ELR (cell line): Measurements from ENCODE around the gene DLL3.
A peak's percentile ranks its signal among the peaks of the same experiment; 100 is the strongest.
"Not testable (repeated sequence)": the region's sequence is repeated elsewhere in the genome, so short reads cannot be mapped to it uniquely, and the experiment has no call there.

Experiments
- DNase-seq: peaks from one replicate; pipeline ENCODE4 v3.0.0-alpha.2; 2015; ENCODE audit warnings: low read depth

The DLL3 gene, protein sequence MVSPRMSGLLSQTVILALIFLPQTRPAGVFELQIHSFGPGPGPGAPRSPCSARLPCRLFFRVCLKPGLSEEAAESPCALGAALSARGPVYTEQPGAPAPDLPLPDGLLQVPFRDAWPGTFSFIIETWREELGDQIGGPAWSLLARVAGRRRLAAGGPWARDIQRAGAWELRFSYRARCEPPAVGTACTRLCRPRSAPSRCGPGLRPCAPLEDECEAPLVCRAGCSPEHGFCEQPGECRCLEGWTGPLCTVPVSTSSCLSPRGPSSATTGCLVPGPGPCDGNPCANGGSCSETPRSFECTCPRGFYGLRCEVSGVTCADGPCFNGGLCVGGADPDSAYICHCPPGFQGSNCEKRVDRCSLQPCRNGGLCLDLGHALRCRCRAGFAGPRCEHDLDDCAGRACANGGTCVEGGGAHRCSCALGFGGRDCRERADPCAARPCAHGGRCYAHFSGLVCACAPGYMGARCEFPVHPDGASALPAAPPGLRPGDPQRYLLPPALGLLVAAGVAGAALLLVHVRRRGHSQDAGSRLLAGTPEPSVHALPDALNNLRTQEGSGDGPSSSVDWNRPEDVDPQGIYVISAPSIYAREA

DNA sequence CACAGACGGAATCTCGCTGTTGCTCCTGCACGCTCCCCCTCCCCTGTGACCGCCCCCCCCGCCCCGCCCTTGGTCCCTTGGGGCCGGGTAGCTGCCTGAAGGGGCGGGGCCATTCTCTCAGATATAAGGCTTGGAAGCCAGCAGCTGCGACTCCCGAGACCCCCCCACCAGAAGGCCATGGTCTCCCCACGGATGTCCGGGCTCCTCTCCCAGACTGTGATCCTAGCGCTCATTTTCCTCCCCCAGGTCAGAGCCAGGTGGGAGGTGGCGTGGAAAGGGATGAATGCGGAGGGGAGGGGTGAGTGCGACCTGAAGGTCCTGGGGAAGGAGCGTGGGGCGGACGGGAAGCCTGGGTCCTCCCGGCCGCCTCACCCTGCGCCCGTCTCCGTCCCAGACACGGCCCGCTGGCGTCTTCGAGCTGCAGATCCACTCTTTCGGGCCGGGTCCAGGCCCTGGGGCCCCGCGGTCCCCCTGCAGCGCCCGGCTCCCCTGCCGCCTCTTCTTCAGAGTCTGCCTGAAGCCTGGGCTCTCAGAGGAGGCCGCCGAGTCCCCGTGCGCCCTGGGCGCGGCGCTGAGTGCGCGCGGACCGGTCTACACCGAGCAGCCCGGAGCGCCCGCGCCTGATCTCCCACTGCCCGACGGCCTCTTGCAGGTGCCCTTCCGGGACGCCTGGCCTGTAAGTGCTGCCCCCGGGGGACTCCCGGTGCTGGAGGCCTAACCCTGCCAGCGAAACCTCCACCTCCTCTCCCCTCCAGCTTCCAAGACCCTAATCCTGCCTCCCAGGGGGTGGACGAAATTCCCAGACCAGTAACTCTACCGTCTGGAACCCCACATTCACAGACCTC, at the start of gene DLL3:
Gene DLL3 (plus strand): TSS at position 150 of the 845 bp plus-strand sequence. CDS start 28 bp downstream, at position 178.
- DNase-seq, result no peak

DNA sequence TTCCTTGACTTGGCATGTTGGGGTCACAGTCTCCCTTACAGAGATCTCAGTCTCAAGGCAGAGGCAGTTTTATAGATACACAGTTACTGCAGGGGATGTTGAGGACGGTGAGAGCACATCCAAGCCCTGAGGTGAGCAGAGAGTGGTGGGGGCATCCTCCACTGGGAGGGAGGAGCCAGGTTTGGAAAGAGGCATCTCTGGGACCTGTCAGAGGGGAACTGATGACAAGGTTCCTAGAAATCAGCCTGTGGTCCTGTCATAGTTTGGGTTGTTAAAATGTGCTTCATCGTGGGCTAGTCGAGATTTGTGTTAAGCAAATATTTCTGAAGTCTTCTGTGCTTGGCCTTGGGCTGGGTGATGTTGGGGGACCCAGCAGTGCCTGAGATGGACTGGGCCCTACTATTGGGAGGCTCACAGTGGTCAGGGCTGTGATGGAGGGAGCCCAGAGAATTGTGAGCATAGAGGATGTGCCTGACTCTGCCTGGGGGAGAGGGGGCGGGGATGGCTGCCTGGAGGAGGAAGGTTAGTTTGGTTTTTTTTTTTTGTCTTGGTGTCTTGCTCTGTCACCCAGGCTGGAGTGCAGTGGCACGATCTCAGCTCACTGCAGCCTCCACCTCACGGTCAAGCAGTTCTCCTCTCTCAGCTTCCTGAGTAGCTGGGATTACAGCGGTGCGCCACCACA, 49.5 kb upstream of the DLL3 start:
- DNase-seq, result no peak

DNA sequence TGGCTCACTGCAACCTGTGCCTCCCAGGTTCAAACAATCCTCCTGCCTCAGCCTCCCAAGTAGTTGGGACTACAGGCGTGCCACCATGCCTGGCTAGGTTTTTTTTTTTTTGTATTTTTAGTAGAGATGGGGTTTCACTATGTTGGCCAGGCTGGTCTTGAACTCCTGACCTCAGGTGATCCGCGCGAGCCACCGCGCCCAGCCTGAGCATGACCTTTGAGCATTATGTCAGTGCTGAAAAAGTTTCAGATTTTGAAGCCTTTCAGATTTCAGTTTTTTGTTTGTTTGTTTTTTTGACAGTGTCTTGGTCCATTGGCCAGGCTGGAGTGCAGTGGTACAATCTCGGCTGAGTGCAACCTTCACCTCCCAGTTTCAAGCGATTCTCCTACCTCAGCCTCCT, 47.5 kb upstream of the DLL3 start:
- not testable (repeated sequence) for DNase-seq

DNA sequence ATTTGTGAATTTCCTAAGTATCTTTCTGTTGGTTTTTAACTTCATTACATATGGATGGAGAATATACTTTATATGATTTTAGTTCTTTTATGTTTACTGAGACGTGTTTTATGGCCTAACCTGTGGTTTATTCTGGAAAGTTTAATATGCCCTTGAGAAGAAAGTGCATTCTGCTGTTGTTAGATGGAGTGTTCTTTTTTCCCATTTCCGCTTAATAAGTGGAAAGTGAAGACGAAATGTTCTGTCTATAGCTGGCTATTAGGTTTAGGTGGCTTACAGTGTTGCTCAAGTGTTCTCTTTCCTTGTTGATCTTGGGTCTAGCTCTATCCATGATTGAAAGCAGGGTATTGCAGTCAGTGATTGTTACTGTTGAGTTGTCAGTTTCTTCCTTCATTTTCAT, 35.3 kb upstream of the DLL3 start:
- no peak for DNase-seq

DNA sequence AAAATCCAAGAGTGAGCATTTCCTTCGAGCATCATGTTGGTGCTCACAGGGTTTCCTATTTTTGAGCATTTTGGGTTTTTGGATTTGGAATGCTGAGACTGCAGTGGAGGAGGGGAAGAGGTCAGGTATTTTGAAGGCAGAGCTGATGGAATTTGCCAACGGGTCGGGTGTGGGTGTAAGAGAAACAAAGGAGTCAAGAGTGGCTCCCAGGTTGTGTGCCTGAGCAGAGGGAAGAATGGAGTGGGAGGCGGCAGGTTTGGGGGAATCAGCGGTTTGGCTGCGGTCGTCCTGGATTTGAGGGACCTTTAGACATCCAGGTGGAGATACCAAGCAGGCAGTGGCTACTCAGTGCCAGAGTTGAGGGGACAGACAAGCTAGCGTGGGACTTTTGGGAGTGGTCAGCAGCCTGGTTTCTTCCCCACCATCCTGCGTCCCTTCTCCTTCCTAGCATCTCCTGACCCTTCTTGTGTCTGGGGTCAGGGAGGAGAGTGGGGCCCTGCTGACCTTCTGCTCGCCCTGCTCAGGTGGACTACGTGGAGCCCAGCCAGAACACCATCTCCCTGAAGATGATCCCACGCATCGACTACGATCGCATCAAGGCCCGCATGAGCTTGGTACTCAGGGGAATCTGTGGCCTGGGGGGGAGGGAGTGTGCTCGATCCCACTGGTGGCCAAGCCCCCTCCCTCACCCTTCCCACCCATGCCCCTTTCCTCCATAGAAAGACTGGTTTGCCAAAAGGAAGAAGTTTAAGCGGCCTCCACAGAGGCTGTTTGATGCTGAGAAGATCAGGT, 32.6 kb upstream of the DLL3 start:
- DNase-seq, result no peak

DNA sequence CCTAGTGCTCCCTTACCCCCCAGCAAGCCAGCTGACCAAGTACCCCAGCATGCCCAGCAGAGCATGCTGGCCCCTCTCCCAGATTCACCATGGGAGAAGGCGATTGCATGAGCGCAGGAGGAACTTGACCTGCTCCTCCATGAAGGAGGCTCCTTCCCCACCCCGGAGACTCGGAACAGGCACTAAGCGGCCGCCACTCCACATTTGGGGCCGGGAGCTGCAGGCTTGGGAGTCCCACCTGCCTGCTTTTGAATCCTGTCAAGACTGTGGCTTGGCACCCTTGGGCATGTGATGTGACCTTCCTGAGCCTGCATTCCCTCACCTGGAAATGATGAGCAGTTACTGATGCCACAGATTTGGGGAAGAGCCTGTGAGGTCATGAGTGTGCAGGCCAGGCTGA, 30.8 kb upstream of the DLL3 start:
- DNase-seq, result no peak

DNA sequence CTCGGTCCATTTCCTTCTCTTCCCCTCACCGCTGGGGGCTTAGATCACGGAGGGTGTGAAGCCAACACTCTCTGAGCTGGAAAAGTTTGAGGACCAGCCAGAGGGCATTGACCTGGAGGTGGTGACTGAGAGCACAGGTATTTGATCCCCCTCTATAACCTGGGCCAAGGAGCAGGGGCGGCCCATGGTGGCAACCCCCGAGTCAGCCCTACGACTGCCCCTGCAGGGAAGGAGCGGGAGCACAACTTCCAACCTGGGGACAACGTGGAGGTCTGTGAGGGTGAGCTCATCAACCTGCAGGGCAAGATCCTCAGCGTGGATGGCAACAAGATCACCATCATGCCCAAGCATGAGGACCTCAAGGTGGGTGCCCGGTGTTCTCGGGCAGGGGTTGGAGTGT, 29.7 kb upstream of the DLL3 start:
- DNase-seq, result no peak

DNA sequence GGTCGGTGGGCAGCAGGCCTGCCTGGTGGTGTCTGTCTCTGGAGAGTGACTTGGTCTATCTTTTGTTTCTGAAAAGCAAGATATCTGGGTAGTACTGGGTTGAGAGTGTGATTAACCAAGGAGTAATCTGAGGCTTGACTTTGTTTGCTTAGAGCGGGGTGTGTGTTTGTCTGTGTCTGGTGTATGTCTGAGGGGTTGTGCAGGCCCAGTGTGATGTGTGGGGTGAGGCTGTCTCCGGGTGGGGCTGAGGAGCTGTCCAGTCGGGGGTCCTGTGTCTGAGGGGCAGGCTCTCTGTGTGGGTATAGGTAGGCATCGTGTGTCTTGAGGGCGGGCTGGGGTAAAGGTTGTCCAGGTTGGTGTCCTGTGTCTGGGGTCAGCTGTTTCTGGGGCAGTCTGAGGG, 29.2 kb upstream of the DLL3 start:
- DNase-seq, result no peak

DNA sequence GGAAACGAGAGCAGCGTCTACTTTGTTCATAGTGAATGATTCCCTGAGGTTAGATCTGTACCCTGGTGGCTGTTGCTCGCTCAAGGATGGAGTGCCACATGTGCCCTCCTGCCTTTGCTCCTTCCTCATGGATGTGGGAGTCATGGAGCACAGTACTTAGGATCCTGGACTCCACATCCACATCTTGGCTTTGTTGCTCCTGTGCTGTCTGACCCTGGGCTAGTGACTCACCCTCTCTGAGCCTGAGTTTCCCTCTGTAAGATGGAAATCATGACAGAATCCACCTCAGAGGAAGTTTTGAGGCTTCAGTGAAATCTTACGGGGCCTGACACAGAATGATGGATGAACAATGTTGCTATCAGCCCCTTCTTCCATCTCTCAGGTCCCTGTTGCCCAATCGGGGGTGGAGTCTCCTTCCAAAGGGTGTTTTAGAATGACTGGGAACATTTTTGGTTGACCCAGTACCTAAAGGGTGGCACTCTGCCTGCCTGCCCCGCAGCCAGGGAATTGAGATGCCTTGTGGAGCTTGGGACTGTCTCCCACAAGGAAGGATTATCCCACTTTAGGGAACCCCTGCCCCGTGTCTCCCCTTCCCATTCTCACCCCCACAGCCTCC, 27.9 kb upstream of the DLL3 start:
- DNase-seq, result peak; percentile 51

DNA sequence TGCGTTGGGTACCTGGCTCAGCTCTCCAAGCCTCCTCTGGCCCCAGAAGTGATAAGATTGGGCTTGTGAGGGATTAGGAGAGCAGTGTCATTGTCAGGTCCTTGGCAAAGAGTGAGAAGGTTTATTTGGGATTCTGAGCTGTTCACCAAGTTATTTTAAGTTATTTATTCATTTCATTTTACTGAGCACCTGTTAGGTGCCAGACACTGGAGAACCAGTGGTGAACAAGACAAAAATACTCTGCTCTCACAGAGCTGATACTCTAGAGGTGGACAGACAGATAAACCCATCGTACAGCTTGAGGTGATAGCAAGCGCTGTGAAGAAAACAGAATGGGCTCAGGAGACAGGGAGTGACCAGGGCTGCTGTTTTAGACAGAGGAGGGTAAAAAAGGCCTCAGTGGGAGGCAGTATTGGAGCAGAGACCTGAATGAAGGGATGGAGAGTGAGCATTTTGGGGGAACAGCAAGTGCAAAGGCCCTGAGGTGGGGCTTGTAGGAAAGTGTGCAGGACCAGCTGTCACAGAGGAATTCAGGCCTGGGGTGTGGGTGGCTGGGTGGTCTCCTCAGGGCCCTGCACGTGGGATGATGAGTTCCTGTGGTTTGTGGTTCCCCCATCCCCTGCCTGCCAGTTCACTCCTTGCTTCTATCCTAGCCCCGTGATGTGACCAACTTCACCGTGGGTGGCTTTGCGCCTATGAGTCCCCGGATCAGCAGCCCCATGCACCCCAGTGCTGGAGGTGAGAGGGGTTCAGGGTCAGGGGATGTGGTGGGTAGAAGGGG, 26.8 kb upstream of the DLL3 start:
- no peak for DNase-seq

DNA sequence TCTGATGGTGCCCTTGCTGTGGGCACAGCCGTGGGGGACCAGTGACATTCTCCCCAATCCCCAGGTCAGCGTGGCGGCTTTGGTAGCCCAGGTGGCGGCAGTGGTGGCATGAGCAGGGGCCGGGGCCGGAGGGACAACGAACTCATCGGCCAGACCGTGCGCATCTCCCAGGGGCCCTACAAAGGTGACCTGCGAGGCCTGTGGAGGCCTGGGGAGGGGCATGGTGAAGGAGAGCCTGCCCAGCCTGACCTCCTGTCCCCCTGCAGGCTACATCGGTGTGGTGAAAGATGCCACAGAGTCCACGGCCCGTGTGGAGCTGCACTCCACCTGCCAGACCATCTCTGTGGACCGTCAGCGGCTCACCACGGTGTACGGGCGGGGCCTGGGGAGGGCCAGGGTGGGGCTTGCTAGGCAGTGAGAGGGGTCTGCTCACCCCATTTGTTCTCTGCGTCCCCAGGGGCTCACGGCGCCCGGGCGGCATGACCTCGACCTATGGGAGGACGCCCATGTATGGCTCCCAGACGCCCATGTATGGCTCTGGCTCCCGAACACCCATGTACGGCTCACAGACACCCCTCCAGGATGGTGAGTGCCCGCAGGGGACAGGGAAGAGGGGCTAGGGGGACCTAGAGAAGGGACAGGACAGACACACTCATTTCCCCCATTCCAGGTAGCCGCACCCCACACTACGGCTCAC, 25.9 kb upstream of the DLL3 start:
- DNase-seq, result no peak

DNA sequence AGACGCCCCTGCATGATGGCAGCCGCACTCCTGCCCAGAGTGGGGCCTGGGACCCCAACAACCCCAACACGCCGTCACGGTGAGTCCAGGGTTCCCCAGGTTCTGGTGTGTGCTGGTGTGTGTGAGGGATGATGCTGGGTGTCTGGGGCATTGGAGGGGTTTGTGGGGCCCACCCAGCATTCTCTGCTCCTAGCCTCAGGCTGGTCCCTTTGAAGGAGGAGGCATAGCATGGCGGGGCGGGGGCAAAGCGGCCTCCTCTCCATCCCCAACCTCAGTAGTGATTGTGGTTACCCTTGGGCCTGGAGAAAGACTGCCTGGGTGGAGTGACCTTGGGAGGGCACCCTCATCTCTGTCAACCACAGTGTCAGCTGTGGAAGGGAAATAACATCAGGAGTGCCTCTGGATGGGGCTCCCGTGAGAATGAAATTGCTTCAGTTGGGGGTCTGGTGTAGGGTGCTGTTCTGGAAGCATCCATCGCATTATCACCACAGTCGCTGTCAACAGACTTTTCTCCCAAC, 25.2 kb upstream of the DLL3 start:
- no peak for DNase-seq

DNA sequence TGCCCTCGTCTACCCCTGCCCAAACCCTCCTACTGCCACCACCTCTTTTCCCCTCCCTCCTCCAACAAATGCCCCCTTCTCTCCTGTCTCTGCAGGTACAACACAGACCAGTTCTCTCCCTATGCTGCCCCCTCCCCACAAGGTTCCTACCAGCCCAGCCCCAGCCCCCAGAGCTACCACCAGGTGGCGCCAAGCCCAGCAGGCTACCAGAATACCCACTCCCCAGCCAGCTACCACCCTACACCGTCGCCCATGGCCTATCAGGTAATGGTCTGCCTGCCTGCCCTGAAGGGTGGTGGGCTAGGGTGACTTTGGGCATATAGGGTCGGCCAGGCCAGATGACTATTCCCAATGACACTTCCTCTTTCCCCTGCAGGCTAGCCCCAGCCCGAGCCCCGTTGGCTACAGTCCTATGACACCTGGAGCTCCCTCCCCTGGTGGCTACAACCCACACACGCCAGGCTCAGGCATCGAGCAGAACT, 24.6 kb upstream of the DLL3 start:
- peak; percentile 40 for DNase-seq

DNA sequence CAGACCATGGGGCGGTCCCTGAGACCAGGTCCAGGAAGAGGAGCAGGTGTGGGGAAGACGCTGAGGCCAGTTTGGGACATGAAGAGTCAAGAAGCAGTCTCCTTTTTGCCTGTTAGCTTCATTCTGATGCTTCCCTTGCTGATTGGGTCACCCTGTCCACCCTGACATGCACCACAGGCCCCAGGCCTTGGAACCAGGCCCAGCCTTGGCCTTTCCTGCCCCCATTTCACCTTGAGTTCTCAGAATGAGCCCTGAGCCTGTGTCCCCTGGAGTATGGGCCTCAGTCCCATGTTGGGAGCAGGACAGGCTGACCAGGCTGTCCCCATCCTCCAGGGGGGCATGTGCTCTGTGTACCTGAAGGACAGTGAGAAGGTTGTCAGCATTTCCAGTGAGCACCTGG, 23.0 kb upstream of the DLL3 start:
- no peak for DNase-seq

DNA sequence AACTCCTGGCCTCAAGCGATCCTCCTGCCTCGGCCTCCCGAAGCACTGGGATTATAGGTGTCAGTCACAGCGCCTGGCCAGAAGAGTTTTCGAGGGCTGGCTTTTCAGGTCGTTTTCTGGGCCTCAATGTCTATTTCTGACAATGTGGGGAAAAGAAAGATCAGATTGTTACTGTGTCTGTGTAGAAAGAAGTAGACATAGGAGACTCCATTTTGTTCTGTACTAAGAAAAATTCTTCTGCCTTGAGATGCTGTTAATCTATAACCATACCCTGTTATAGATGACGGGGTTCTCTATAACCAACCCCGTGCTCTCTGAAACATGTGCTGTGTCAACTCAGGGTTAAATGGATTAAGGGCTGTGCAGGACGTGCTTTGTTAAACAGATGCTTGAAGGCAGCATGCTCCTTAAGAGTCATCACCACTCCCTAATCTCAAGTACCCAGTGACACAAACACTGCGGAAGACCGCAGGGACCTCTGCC, 19.4 kb upstream of the DLL3 start:
- not testable (repeated sequence) for DNase-seq

DNA sequence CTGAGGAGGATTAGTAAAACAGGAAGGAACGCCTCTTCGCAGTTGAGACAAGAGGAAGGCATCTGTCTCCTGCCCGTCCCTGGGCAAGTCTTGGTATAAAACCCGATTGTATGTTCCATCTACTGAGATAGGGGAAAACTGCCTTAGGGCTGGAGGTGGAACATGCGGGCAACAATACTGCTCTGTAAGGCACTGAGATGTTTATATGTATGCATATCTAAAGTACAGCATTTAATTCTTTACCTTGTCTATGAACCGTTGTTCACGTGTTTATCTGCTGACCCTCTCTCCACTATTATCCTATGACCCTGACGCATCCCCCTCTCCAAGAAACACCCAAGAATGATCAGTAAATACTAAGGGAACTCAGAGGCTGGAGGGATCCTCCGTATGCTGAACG, 18.8 kb upstream of the DLL3 start:
- DNase-seq, result no peak

DNA sequence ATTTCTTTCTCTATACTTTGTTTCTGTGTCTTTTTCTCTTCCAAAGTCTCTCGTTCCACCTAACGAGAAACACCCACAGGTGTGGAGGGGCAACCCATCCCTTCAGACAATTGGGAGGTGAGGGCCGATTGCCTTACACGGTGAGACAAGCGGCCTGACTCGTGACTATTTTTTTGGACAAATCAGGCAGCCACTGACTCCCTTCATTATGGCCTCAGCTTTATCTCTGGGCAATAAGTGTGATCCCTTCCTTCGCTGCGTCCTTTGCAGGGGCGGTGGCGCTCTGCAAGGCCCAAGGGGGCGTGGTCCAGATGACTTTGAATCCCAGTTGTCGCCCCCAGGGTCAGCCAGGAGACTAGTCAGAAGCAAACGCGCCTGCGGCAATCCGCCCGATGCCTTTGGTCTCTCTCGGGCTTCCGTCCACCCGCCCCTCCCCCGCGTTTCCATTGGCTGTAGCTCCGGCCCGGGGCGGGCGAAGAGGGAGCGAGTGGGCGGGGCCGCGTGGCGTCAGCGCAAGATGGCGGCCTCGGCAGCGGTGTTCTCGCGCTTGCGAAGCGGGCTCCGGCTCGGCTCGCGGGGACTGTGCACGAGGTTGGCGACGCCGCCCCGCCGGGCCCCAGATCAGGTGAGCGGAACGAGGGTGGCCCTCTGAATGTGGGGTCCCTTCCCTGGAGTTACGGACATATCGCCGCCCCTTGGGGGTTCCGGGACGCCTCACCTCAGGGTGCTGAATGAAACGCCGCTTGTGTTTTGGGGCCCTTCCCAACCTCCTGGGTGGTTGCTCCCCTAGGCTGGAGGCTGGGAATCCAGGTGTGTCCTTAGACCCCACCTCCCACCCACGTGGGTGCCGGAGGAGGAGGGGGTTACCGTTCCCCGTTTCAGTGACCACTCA, 18.2 kb upstream of the DLL3 start, which contains the start of gene TIMM50:
Gene TIMM50 (plus strand): TSS at position 502 of the 892 bp plus-strand sequence. CDS start 16 bp downstream, at position 518.
- DNase-seq, result peak; percentile 98

DNA sequence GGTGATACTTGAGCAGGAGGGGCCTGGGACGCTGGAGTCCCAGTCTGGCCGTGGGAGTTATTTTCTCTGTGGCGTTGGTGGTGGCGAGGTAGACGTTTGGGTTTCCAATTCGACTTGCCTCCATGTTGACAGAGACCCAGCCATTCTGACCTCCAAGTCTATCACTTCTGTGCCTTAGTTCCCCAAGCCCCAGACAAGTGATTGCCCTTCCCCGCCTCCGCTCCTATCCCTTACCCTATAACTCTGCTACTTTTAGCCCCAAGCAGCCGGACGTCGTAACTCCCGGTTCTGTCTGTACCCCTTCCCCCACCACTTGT, 17.6 kb upstream of the DLL3 start:
- DNase-seq, result peak; percentile 27
